Esophagus (tissue), 2 donors: ENCODE results near the gene HBEGF. TPM values are rescaled to one million over a fixed set of nuclear protein-coding genes. Genes with fewer than 3 reads are reported as not detected.

Source experiments
- H3K27ac ChIP-seq, 2 donors: one replicate each; pipeline ENCODE4 v1.5.1; 2013; ENCODE audit warnings: low read depth in 2 of 2, mild to moderate bottlenecking in 2 of 2, inconsistent platforms in 1 of 2, low read length in 1 of 2, moderate library complexity in 1 of 2
- H3K27me3 ChIP-seq, 2 donors: one replicate each; pipeline ENCODE4 v1.6.1; 2013; ENCODE audit warnings: low read length in 2 of 2, control low read depth in 1 of 2, mild to moderate bottlenecking in 1 of 2; ENCODE audit not compliant: insufficient read depth in 2 of 2, control insufficient read depth in 1 of 2
- H3K36me3 ChIP-seq, 2 donors: one replicate each; pipeline ENCODE4 v1.6.1; 2013; ENCODE audit warnings: low read length in 1 of 2; ENCODE audit not compliant: control insufficient read depth in 2 of 2, insufficient read depth in 2 of 2
- H3K4me1 ChIP-seq, 2 donors: one replicate each; pipeline ENCODE4 v1.6.1; 2013; ENCODE audit warnings: low read length in 1 of 2; ENCODE audit not compliant: control insufficient read depth in 2 of 2, insufficient read depth in 2 of 2
- H3K4me3 ChIP-seq, 2 donors: one replicate each; pipeline ENCODE4 v1.5.1; 2013; ENCODE audit warnings: low read length in 2 of 2, mild to moderate bottlenecking in 2 of 2, low read depth in 1 of 2, moderate library complexity in 1 of 2
- H3K9me3 ChIP-seq, 2 donors: one replicate each; pipeline ENCODE4 v1.6.1; 2013; ENCODE audit warnings: mild to moderate bottlenecking in 2 of 2, low read depth in 1 of 2, low read length in 1 of 2, moderate library complexity in 1 of 2; ENCODE audit not compliant: control insufficient read depth in 2 of 2, insufficient read depth in 1 of 2
- WGBS, 2 donors: extraction: QIAGEN DNeasy Blood & Tissue Kit; methylation state at CpG; one replicate each; pipeline ENCODE4 v1.1.7; 2013; 5-methylcytosine and 5-hydroxymethylcytosine counted together
- polyA plus RNA-seq, 2 donors: library from polyadenylated mRNA; stranded (reverse); fragments of 200-250 nt; gene quantifications; one replicate each; pipeline ENCODE4 v1.2.3, GENCODE V29; 2013
- donor health status: healthy with polysubstance abuse.
- donor health status: Bipolar disorder and iron deficiency.

The HBEGF gene
- polyA plus RNA-seq, 2 donors = 9.3 to 23.5 TPM

GRCh38 chr5:140362311-140362710, 15.9 kb upstream of the HBEGF start:
- no peak overlapping the region for H3K27ac ChIP-seq
- WGBS, 2 donors = 82 to 85% methylated on average over 8 of the region's 8 CpGs
- no peaks in the 10 kb centered on the region for H3K27me3 ChIP-seq
- peaks cover 0 to 11% of the 10 kb centered on the region in 2 donors for H3K4me1 ChIP-seq
- no peaks in the 10 kb centered on the region for H3K9me3 ChIP-seq
- H3K36me3 ChIP-seq = no peaks in the 10 kb centered on the region
- H3K4me3 ChIP-seq = no peak overlapping the region

GRCh38 chr5:140361901-140362300, 15.5 kb upstream of the HBEGF start:
- Histone ChIP-seq H3K27ac (no peak overlapping the region), H3K36me3 (no peaks in the 10 kb centered on the region), H3K4me3 (no peak overlapping the region), H3K27me3 (no peaks in the 10 kb centered on the region), H3K4me1 (peaks cover 0 to 7% of the 10 kb centered on the region in 2 donors), H3K9me3 (no peaks in the 10 kb centered on the region)
- WGBS, 2 donors = 88 to 90% methylated on average over 2 of the region's 2 CpGs

GRCh38 chr5:140360681-140361479, 14.5 kb upstream of the HBEGF start:
- H3K4me3 ChIP-seq = no peak overlapping the region
- H3K27ac ChIP-seq = no peak overlapping the region
- H3K9me3 ChIP-seq = no peaks in the 10 kb centered on the region
- no peaks in the 10 kb centered on the region for H3K36me3 ChIP-seq
- WGBS, 2 donors = 76 to 79% methylated on average over 7 of the region's 7 CpGs
- H3K27me3 ChIP-seq = no peaks in the 10 kb centered on the region
- peaks cover 0 to 4% of the 10 kb centered on the region in 2 donors for H3K4me1 ChIP-seq

DNA sequence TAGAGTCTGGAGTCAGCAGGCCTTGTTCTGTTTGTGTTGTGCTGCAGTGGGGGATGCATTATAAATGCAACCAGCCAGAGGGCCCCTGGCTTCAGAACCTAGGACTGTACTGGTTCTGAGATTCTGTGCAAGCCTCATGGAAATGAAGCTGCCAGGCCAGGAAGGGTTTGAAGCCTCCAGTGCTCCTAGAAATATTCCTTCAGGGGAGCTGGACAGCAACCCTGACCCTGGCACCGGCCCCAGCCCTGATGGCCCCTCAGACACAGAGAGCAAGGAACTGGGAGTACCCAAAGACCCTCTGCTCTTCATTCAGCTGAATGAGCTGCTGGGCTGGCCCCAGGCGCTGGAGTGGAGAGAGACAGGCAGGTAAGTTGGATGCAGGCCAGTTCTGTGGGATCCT, 13.7 kb upstream of the HBEGF start, which contains the start of gene SLC4A9:
Gene SLC4A9, plus strand, starts transcription at position 94 of the 400 bp plus-strand sequence. Its CDS starts 43 bp downstream, at position 137.
- Histone ChIP-seq H3K4me1 (peaks cover 0 to 4% of the 10 kb centered on the region in 2 donors), H3K9me3 (no peaks in the 10 kb centered on the region), H3K27me3 (no peaks in the 10 kb centered on the region), H3K27ac (no peak within 1 kb of the TSS), H3K4me3 (no peak within 1 kb of the TSS), H3K36me3 (no peaks in the 10 kb centered on the region)
- WGBS, 2 donors = 93 to 98% methylated on average over 2 of the region's 2 CpGs

DNA sequence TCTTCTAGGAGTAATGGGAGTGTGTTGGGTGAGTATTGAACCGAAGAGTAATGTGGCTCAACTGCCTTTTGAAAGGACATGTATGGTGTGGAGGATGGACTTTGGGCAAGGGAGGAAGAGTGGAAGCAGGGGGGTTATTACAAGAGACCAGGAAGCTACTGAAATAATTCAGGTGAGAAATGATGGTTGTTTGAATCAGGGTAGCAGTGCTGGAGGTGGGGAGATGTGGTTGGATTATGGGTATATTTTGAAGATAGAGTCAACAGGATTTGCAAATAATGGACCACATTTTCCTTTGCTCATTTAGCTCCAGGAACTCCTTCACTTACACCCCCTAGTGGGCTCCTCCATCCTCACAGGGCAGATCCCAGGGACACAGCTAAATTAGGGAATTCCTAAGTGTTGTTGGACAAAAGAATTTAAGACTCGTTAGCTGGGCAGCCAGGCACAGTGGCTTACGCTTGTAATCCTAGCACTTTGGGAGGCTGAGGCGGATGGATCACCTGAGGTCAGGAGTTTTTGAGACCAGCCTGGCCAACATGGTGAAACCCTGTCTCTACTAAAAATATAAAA, 12.4 kb upstream of the HBEGF start:
- 80 to 85% methylated on average over 4 of the region's 4 CpGs for WGBS, 2 donors
- no peaks in the 10 kb centered on the region for H3K9me3 ChIP-seq

DNA sequence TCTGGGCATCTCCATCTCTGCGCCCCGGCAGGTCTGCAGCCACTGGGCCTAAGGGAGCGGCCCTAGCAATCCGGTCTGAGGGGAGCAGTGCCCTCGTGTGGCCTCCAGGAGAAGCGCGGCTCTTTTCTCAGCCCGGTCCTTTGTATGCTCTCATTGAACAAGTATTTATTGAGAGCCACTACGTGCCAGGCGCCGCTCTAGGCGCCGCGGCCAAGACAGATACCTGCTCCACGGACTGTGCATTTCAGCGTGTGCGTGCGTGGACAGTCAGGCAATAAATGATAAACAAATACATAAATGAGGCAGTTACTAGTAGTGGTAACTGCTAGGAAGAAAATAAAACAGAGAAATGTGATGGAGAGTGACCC, 11.3 kb upstream of the HBEGF start:
- no peak overlapping the region for H3K4me3 ChIP-seq

More for the DNA sequence above, 12.4 kb upstream of the HBEGF start:
- Histone ChIP-seq H3K36me3 (no peaks in the 10 kb centered on the region), H3K4me3 (no peak overlapping the region), H3K4me1 (peaks cover 0 to 4% of the 10 kb centered on the region in 2 donors), H3K27ac (no peak overlapping the region), H3K27me3 (no peaks in the 10 kb centered on the region)

GRCh38 chr5:140356853-140357725, 10.7 kb upstream of the HBEGF start:
- H3K4me1 ChIP-seq = no peaks in the 10 kb centered on the region
- no peaks in the 10 kb centered on the region for H3K9me3 ChIP-seq
- no peaks in the 10 kb centered on the region for H3K36me3 ChIP-seq
- no peaks in the 10 kb centered on the region for H3K27me3 ChIP-seq
- no peak overlapping the region for H3K4me3 ChIP-seq
- WGBS, 2 donors = 29 to 33% methylated on average over 10 of the region's 10 CpGs
- no peak overlapping the region for H3K27ac ChIP-seq

More for the DNA sequence above, 11.3 kb upstream of the HBEGF start:
- no peaks in the 10 kb centered on the region for H3K27me3 ChIP-seq
- no peaks in the 10 kb centered on the region for H3K36me3 ChIP-seq
- H3K4me1 ChIP-seq = no peaks in the 10 kb centered on the region
- 1% methylated on average over 18 of the region's 18 CpGs for WGBS, 2 donors
- H3K27ac ChIP-seq = no peak overlapping the region
- H3K9me3 ChIP-seq = no peaks in the 10 kb centered on the region

GRCh38 chr5:140355546-140355945, 9.1 kb upstream of the HBEGF start:
- WGBS, 2 donors = 86 to 90% methylated on average over 7 of the region's 7 CpGs
- no peaks in the 10 kb centered on the region for H3K9me3 ChIP-seq
- no peaks in the 10 kb centered on the region for H3K36me3 ChIP-seq
- no peak overlapping the region for H3K27ac ChIP-seq
- H3K27me3 ChIP-seq = no peaks in the 10 kb centered on the region
- no peak overlapping the region for H3K4me3 ChIP-seq
- H3K4me1 ChIP-seq = no peaks in the 10 kb centered on the region

GRCh38 chr5:140351609-140352334, 5.4 kb upstream of the HBEGF start:
- no peak overlapping the region for H3K4me3 ChIP-seq
- WGBS, 2 donors = 5% methylated on average over 5 of the region's 5 CpGs
- peaks cover 0 to 9% of the 10 kb centered on the region in 2 donors for H3K4me1 ChIP-seq
- no peaks in the 10 kb centered on the region for H3K9me3 ChIP-seq
- no peaks in the 10 kb centered on the region for H3K36me3 ChIP-seq
- H3K27ac ChIP-seq = no peak overlapping the region
- no peaks in the 10 kb centered on the region for H3K27me3 ChIP-seq
